MCF 10A (cell line): Measurements from ENCODE around the gene CLMN. TPM values are rescaled to one million over a fixed set of nuclear protein-coding genes. Genes with fewer than 3 reads are reported as not detected.
A peak's percentile ranks its signal among the peaks of the same experiment; 100 is the strongest.

ENCODE experiments used
- BruUV-seq: library from RNA; stranded (reverse); fragments of 400-500 nt; replicated peaks from 2 replicates; lab custom pipeline; 2021; lab: Mats Ljungman, UMichigan
- CTCF ChIA-PET: fragments of 300-600 bp; sonication (Branson Sonifier 250); formaldehyde crosslinking; extraction: SDS; loops from one replicate; lab custom pipeline; 2021; ENCODE audit warnings: antibody characterized with exemption, inconsistent platforms; lab: Yijun Ruan, JAX
- POLR2A ChIA-PET: fragments of 300-600, 350-650 bp; sonication (Branson Sonifier 250); formaldehyde crosslinking; extraction: SDS; loops from one replicate; lab custom pipeline; 2020; ENCODE audit warnings: antibody characterized with exemption, inconsistent platforms; lab: Yijun Ruan, JAX
- DNase-seq: peaks from one replicate; pipeline ENCODE4 v3.0.0-alpha.2; 2018; ENCODE audit not compliant: unreplicated experiment
- H3K27ac Mint-ChIP-seq: one replicate; pipeline ENCODE4 v1.8.0; 2022; ENCODE audit warnings: mild to moderate bottlenecking, low read depth, mixed read lengths; ENCODE audit not compliant: unreplicated experiment
- H3K27me3 Mint-ChIP-seq: one replicate; pipeline ENCODE4 v1.8.0; 2022; ENCODE audit warnings: mixed read lengths; ENCODE audit not compliant: insufficient read depth, unreplicated experiment
- H3K36me3 Mint-ChIP-seq: one replicate; pipeline ENCODE4 v1.8.0; 2022; ENCODE audit warnings: mild to moderate bottlenecking, moderate library complexity, mixed read lengths; ENCODE audit not compliant: insufficient read depth, unreplicated experiment
- H3K4me1 Mint-ChIP-seq: one replicate; pipeline ENCODE4 v1.8.0; 2022; ENCODE audit warnings: mixed read lengths; ENCODE audit not compliant: insufficient read depth, unreplicated experiment
- H3K4me3 Mint-ChIP-seq: one replicate; pipeline ENCODE4 v1.8.0; 2022; ENCODE audit warnings: mild to moderate bottlenecking, moderate library complexity, mixed read lengths; ENCODE audit not compliant: unreplicated experiment
- H3K9me3 Mint-ChIP-seq: one replicate; pipeline ENCODE4 v1.8.0; 2022; ENCODE audit warnings: mixed read lengths; ENCODE audit not compliant: unreplicated experiment
- intact Hi-C: fragments of 100-400 bp; cut with micrococcal nuclease; formaldehyde crosslinking; loops from 2 replicates; pipeline ENCODE4 v1.14.1; 2022
- total RNA-seq: library from RNA; stranded (reverse); gene quantifications from 2 replicates; pipeline ENCODE4 v1.2.3, GENCODE V29; 2022
- TF ChIP-seq, protein P1 (sequence below): fragments of 200-600 bp; IDR thresholded peaks from one replicate; pipeline ENCODE4 v1.8.0; 2022; ENCODE audit warnings: antibody characterized with exemption, mild to moderate bottlenecking; ENCODE audit not compliant: unreplicated experiment

Gene CLMN
- total RNA-seq, 1 experiment from 2014 or later: 17.9 TPM

DNA sequence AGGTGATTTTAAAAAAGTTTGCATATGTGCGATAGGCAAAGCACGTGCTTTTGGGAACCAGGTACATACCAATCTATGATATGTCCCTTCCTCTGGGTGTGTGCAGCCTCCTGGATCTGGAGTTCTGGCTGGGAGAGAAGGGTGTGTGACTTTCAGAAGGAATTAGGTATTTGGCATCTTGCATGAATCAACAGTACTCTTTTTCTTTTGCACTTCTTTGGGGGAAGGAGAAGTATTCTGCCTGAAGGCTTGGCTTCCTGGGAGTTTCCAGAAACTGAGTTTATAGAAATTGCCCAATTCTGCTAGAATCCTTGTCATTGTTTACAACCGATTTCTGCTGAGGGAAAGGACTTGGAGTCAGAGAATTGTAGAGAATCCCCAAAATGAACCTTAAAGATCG, 2.9 kb upstream of the CLMN start:
- no peaks in the 10 kb centered on the region for H3K27me3 Mint-ChIP-seq
- peaks cover 44% of the 10 kb centered on the region for H3K4me1 Mint-ChIP-seq
- TF ChIP-seq, protein P1, sequence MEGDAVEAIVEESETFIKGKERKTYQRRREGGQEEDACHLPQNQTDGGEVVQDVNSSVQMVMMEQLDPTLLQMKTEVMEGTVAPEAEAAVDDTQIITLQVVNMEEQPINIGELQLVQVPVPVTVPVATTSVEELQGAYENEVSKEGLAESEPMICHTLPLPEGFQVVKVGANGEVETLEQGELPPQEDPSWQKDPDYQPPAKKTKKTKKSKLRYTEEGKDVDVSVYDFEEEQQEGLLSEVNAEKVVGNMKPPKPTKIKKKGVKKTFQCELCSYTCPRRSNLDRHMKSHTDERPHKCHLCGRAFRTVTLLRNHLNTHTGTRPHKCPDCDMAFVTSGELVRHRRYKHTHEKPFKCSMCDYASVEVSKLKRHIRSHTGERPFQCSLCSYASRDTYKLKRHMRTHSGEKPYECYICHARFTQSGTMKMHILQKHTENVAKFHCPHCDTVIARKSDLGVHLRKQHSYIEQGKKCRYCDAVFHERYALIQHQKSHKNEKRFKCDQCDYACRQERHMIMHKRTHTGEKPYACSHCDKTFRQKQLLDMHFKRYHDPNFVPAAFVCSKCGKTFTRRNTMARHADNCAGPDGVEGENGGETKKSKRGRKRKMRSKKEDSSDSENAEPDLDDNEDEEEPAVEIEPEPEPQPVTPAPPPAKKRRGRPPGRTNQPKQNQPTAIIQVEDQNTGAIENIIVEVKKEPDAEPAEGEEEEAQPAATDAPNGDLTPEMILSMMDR: no peak

DNA sequence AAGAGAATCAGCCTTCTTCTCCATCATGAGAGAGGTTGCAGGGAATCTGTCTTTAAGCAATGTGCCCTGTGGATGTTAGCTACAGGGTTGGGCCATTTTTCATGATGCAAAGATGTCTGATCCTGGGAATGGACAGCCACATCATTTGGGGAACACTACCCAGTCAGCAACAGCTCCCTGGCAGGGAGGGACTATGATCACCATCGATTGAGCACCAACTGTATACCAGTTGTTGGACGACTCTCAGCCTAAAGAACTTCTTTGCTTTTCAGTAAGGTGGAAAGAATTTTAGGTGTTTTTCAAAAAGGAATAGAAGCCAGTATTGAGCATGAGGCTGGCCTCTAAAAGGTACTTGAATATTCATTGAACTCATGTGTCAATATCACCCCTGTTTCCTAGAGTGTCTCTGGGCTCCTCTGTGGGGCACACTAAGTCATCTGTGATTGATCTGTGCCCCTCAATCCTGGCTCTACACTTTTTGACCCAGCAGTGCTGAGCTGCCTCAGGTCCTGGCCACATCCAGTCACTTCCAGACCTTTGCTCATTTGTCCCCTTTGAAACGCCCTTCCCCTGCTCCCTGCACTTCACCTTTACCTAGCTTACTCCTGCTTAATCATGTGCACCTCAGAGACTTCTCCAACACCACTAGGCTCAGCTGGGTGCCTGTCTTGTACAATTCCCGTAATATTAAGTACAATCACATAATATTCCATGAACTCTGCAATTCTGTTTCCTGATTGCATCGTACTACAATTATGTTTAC, 2.2 kb upstream of the CLMN start:
- intact Hi-C loops: loop anchor here (5.0 kb wide), 1 partner anchor 165 kb away; the partner anchor contains the start of gene DICER1
- H3K4me3 Mint-ChIP-seq: peak overlapping the region; percentile 5
- H3K4me1 Mint-ChIP-seq: peaks cover 52% of the 10 kb centered on the region
- H3K27me3 Mint-ChIP-seq: no peaks in the 10 kb centered on the region
- H3K9me3 Mint-ChIP-seq: no peaks in the 10 kb centered on the region
- TF ChIP-seq, protein P1: no peak
- ChIA-PET POLR2A (interaction anchor here (0.6 to 2.3 kb wide), 6 partner anchors 8 to 166 kb away, joined by 3 to 6 read pairs (median 4); no protein-coding TSS in a partner anchor), CTCF (interaction anchor here (0.6 to 1.3 kb wide), 2 partner anchors 18 to 40 kb away, joined by 3 to 4 read pairs; no protein-coding TSS in a partner anchor)
- DNase-seq: no peak
- H3K36me3 Mint-ChIP-seq: peaks cover 6% of the 10 kb centered on the region
- no TSS peak for BruUV-seq
- peak overlapping the region; percentile 55 for H3K27ac Mint-ChIP-seq

More for the DNA sequence above, 2.9 kb upstream of the CLMN start:
- CTCF ChIA-PET: no interaction called here
- Mint-ChIP-seq H3K36me3 (peaks cover 6% of the 10 kb centered on the region), H3K9me3 (no peaks in the 10 kb centered on the region), H3K27ac (peak overlapping the region; percentile 55), H3K4me3 (peak overlapping the region; percentile 5)
- POLR2A ChIA-PET: interaction anchor here (0.6 to 1.6 kb wide), 5 partner anchors 8 to 167 kb away, joined by 3 to 14 read pairs (median 4); no protein-coding TSS in a partner anchor
- intact Hi-C loops: loop anchor here (5.0 kb wide), 1 partner anchor 165 kb away; the partner anchor contains the start of gene DICER1
- no TSS peak for BruUV-seq
- peak; percentile 88 for DNase-seq

DNA sequence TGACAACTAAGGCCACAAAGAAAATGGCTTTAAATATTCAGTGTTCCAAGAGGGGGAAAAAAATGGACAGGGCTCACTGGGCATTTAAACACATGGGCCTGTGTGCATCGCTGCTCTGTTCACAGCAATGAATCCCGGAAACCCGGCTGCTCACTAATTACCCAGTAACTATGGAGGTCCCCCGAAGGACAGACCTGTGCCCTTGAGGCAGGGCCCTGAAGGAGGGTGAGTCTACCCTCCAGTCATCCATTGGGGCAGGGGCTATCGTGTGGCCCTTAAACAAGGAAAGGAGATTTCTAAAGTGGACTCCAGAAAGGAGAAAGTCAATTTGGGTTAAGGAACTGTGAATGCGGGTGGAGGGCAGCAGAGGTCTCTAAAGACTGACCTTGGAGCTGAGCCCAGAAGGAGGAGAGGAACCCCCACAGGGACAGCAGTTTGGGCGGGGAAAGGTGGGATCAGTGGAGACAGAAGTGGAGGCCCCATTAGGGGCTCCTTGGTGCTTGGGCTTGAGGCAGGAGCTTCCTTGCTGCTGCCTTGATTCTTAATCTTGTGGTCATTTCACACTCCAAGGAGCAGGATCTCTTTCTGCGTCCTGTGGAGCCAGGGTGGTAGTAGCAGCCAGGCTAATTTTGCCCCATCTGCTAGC, 1.4 kb upstream of the CLMN start:
- H3K27me3 Mint-ChIP-seq: no peaks in the 10 kb centered on the region
- H3K27ac Mint-ChIP-seq: peak overlapping the region; percentile 55
- intact Hi-C loops: loop anchor here (5.0 kb wide), 1 partner anchor 164 kb away; the partner anchor contains the start of gene DICER1
- ChIA-PET CTCF (interaction anchor here (0.6 to 1.3 kb wide), 2 partner anchors 19 to 41 kb away, joined by 3 to 4 read pairs; no protein-coding TSS in a partner anchor), POLR2A (interaction anchor here (0.8 to 2.3 kb wide), 4 partner anchors 45 to 165 kb away, joined by 3 to 6 read pairs (median 6); no protein-coding TSS in a partner anchor)
- peaks cover 56% of the 10 kb centered on the region for H3K4me1 Mint-ChIP-seq
- TF ChIP-seq, protein P1: no peak
- no peaks in the 10 kb centered on the region for H3K9me3 Mint-ChIP-seq
- no peak overlapping the region for H3K4me3 Mint-ChIP-seq
- BruUV-seq: no TSS peak
- DNase-seq: no peak
- H3K36me3 Mint-ChIP-seq: peaks cover 6% of the 10 kb centered on the region
